Mucosa of descending colon (tissue), 3 donors: Measurements from ENCODE around the gene PRKG1. TPM values are rescaled to one million over a fixed set of nuclear protein-coding genes. Genes with fewer than 3 reads are reported as not detected.
A peak's percentile ranks its signal among the peaks of the same experiment; 100 is the strongest.

ENCODE experiments used
- ATAC-seq: fragments of 200-7000 bp; cut with Tn5 transposase; one replicate; pipeline ENCODE4 v1.9.1; 2020; ENCODE audit warnings: mild to moderate bottlenecking, moderate library complexity
- DNase-seq, 3 donors: peaks; one replicate each; pipeline ENCODE4 v3.0.0-alpha.2; 2020
- H3K36me3 ChIP-seq: fragments of 200-600 bp; one replicate; pipeline ENCODE4 v1.8.0; 2021; ENCODE audit warnings: low read depth, mild to moderate bottlenecking
- H3K4me1 ChIP-seq: fragments of 200-600 bp; one replicate; pipeline ENCODE4 v1.8.0; 2021; ENCODE audit warnings: low read depth, mild to moderate bottlenecking
- H3K4me3 ChIP-seq: fragments of 200-600 bp; one replicate; pipeline ENCODE4 v1.8.0; 2021; ENCODE audit warnings: mild to moderate bottlenecking
- H3K9me3 ChIP-seq: fragments of 200-600 bp; one replicate; pipeline ENCODE4 v1.8.0; 2021; ENCODE audit warnings: mild to moderate bottlenecking
- CTCF ChIP-seq: fragments of 200-600 bp; IDR thresholded peaks from one replicate; pipeline ENCODE4 v1.8.0; 2022; ENCODE audit warnings: antibody characterized with exemption, mild to moderate bottlenecking
- intact Hi-C, 2 donors: fragments of 100-400 bp; cut with DNase I in 1 of 2; cut with micrococcal nuclease in 1 of 2; formaldehyde crosslinking; loops; one replicate each; pipeline versions ENCODE4 v1.11.0 to v1.11.1; 2022; cut with DNase I, micrococcal nuclease
- total RNA-seq, 3 donors: library from RNA; stranded (reverse); fragmentation: NEBNext Ultra II Directional in 2 of 3; extraction: Animal tissue kit (Norgen Biotek cat#: 25700) in 2 of 3; gene quantifications; one replicate each; pipeline versions ENCODE4 v1.2.1 to v1.2.4, GENCODE V29; 2021 to 2023
- donor health status: DM: no; HTN: no; CAD: no; lungs with moderate emphysema.
- donor health status: DM: no; HTN: no; CAD: no.
- donor health status: DM: no; HTN: yes; CAD: no.

Gene PRKG1
- total RNA-seq, 3 donors from 2014 or later: 17.1 to 55.6 (median 21.1) TPM

GRCh38 chr10:51852297-51852696, 778.0 kb downstream of the PRKG1 start:
- intact Hi-C loops: no loop called here
- DNase-seq (no peak), ATAC-seq (no peak)
- H3K4me1 ChIP-seq: no peaks in the 10 kb centered on the region
- H3K36me3 ChIP-seq: no peaks in the 10 kb centered on the region
- no peaks in the 10 kb centered on the region for H3K9me3 ChIP-seq
- no peak for TF ChIP-seq CTCF
- H3K4me3 ChIP-seq: no peak overlapping the region

GRCh38 chr10:51857305-51857704, 783.0 kb downstream of the PRKG1 start:
- Histone ChIP-seq H3K36me3 (no peaks in the 10 kb centered on the region), H3K9me3 (no peaks in the 10 kb centered on the region), H3K4me1 (no peaks in the 10 kb centered on the region), H3K4me3 (no peak overlapping the region)
- DNase-seq: no peak
- intact Hi-C loops: no loop called here
- no peak for TF ChIP-seq CTCF
- ATAC-seq: no peak

GRCh38 chr10:51860257-51860656, 786.0 kb downstream of the PRKG1 start:
- H3K4me1 ChIP-seq: no peaks in the 10 kb centered on the region
- no peak for TF ChIP-seq CTCF
- no peak overlapping the region for H3K4me3 ChIP-seq
- ATAC-seq (no peak), DNase-seq (peak in 1 of 3 donors; percentile 12)
- no peaks in the 10 kb centered on the region for H3K9me3 ChIP-seq
- intact Hi-C loops: no loop called here
- H3K36me3 ChIP-seq: no peaks in the 10 kb centered on the region

- intact Hi-C loops: no loop called here
- H3K9me3 ChIP-seq: no peaks in the 10 kb centered on the region
- H3K36me3 ChIP-seq: no peaks in the 10 kb centered on the region
- no peak overlapping the region for H3K4me3 ChIP-seq
- no peaks in the 10 kb centered on the region for H3K4me1 ChIP-seq
- no peak for TF ChIP-seq CTCF
- ATAC-seq (no peak), DNase-seq (no peak)
Measured at GRCh38 chr10:51861051-51861450, 786.8 kb downstream of the PRKG1 start.

- Histone ChIP-seq H3K4me1 (no peaks in the 10 kb centered on the region), H3K4me3 (no peak overlapping the region), H3K36me3 (no peaks in the 10 kb centered on the region), H3K9me3 (no peaks in the 10 kb centered on the region)
- ATAC-seq (no peak), DNase-seq (peak in 1 of 3 donors; percentile 29)
- no peak for TF ChIP-seq CTCF
- intact Hi-C loops: no loop called here
Measured at GRCh38 chr10:51861731-51862130, 787.4 kb downstream of the PRKG1 start.

- Histone ChIP-seq H3K36me3 (no peaks in the 10 kb centered on the region), H3K4me1 (no peaks in the 10 kb centered on the region), H3K9me3 (no peaks in the 10 kb centered on the region), H3K4me3 (no peak overlapping the region)
- DNase-seq (no peak), ATAC-seq (no peak)
- intact Hi-C loops: no loop called here
- TF ChIP-seq CTCF: no peak
Measured at GRCh38 chr10:51862149-51862548, 787.9 kb downstream of the PRKG1 start.
